NCI-H1092 (cell line): ENCODE data around the gene KCNN4.

Experiments
- DNase-seq: peaks from one replicate; lab custom pipeline; 2025; lab: John Stamatoyannopoulos, UW

KCNN4 gene

GRCh38 chr19:43748205-43748594, 32.6 kb downstream of the KCNN4 start:
- no peak for DNase-seq

- DNase-seq, result no peak
Measured at GRCh38 chr19:43747557-43748204, 33.1 kb downstream of the KCNN4 start.

GRCh38 chr19:43743059-43743458, 37.7 kb downstream of the KCNN4 start:
- DNase-seq, result no peak

- no peak for DNase-seq
Measured at GRCh38 chr19:43741075-43741825, 39.5 kb downstream of the KCNN4 start.

GRCh38 chr19:43739439-43740235, 41.1 kb downstream of the KCNN4 start:
- no peak for DNase-seq

GRCh38 chr19:43738780-43739211, 42.0 kb downstream of the KCNN4 start:
- no peak for DNase-seq

- no peak for DNase-seq
Measured at GRCh38 chr19:43735957-43736356, 44.8 kb downstream of the KCNN4 start.

- DNase-seq, result no peak
Measured at GRCh38 chr19:43735013-43735412, 45.8 kb downstream of the KCNN4 start.

GRCh38 chr19:43731846-43732245, 48.9 kb downstream of the KCNN4 start:
- DNase-seq, result no peak

GRCh38 chr19:43731346-43731745, 49.4 kb downstream of the KCNN4 start:
- DNase-seq, result no peak

- no peak for DNase-seq
Measured at GRCh38 chr19:43729919-43730318, 50.9 kb downstream of the KCNN4 start.

- no peak for DNase-seq
Measured at GRCh38 chr19:43727593-43727853, 53.2 kb downstream of the KCNN4 start.

- no peak for DNase-seq
Measured at GRCh38 chr19:43726736-43727592, 53.8 kb downstream of the KCNN4 start.

- DNase-seq, result no peak
Measured at GRCh38 chr19:43725468-43725867, 55.3 kb downstream of the KCNN4 start.

- no peak for DNase-seq
Measured at GRCh38 chr19:43724896-43725295, 55.9 kb downstream of the KCNN4 start.

GRCh38 chr19:43723588-43723987, 57.2 kb downstream of the KCNN4 start:
- DNase-seq, result no peak

- no peak for DNase-seq
Measured at GRCh38 chr19:43721469-43722048, 59.2 kb downstream of the KCNN4 start.

GRCh38 chr19:43720936-43721335, 59.8 kb downstream of the KCNN4 start:
- DNase-seq, result no peak

GRCh38 chr19:43719918-43720317, 60.9 kb downstream of the KCNN4 start:
- DNase-seq, result no peak

- no peak for DNase-seq
Measured at GRCh38 chr19:43719378-43719868, 61.4 kb downstream of the KCNN4 start.

- DNase-seq, result no peak
Measured at GRCh38 chr19:43718627-43719377, 62.0 kb downstream of the KCNN4 start.
